ENCODE measurements around the gene PTPN1.
"Not testable (repeated sequence)": the region's sequence is repeated elsewhere in the genome, so short reads cannot be mapped to it uniquely, and the experiment has no call there.

- not testable (repeated sequence) for TF ChIP-seq POLR2A (IDR thresholded peaks at IDR 0.05); CTCF (IDR thresholded peaks at IDR 0.05 in 4 of 5, conservative IDR thresholded peaks at IDR 0.05 in 1 of 5)
Observed at GRCh38 chr20:50620459-50620858, 110.3 kb downstream of the PTPN1 start.

All from gastrocnemius medialis (tissue), 4 donors.